Neural crest cell (in vitro differentiated cells): ENCODE data around the gene MAP3K8. TPM values are rescaled to one million over a fixed set of nuclear protein-coding genes. Genes with fewer than 3 reads are reported as not detected.

ENCODE experiments used
- DNase-seq: peaks from one replicate; pipeline ENCODE4 v3.0.0; 2021; ENCODE audit warnings: low read depth, mixed read lengths, low spot score
- H3K27ac Mint-ChIP-seq: one replicate; pipeline ENCODE4 v1.8.0; 2021; ENCODE audit warnings: mild to moderate bottlenecking, mixed read lengths; ENCODE audit not compliant: unreplicated experiment
- H3K27me3 Mint-ChIP-seq: 2 replicates; pipeline ENCODE4 v1.8.0; 2021; ENCODE audit warnings: low read depth, mild to moderate bottlenecking, mixed read lengths
- H3K36me3 Mint-ChIP-seq: 2 replicates; pipeline ENCODE4 v1.8.0; 2021; ENCODE audit warnings: low read depth, mild to moderate bottlenecking, mixed read lengths
- H3K4me1 Mint-ChIP-seq: 2 replicates; pipeline ENCODE4 v1.8.0; 2021; ENCODE audit warnings: mixed read lengths
- H3K4me3 Mint-ChIP-seq: one replicate; pipeline ENCODE4 v1.8.0; 2021; ENCODE audit warnings: mild to moderate bottlenecking, mixed read lengths
- H3K9me3 Mint-ChIP-seq: 2 replicates; pipeline ENCODE4 v1.8.0; 2021; ENCODE audit warnings: mixed read lengths
- total RNA-seq: library from RNA; stranded (reverse); gene quantifications from 2 replicates; pipeline ENCODE4 v1.2.1, GENCODE V29; 2021
- TF ChIP-seq, protein P1 (sequence below): fragments of 200-600 bp; sonication (generic); conservative IDR thresholded peaks from 2 replicates; pipeline ENCODE4 v1.5.0; 2021; ENCODE audit warnings: antibody characterized with exemption, mild to moderate bottlenecking

MAP3K8 gene
- total RNA-seq, 1 donor from 2014 or later, result 1.4 TPM

DNA sequence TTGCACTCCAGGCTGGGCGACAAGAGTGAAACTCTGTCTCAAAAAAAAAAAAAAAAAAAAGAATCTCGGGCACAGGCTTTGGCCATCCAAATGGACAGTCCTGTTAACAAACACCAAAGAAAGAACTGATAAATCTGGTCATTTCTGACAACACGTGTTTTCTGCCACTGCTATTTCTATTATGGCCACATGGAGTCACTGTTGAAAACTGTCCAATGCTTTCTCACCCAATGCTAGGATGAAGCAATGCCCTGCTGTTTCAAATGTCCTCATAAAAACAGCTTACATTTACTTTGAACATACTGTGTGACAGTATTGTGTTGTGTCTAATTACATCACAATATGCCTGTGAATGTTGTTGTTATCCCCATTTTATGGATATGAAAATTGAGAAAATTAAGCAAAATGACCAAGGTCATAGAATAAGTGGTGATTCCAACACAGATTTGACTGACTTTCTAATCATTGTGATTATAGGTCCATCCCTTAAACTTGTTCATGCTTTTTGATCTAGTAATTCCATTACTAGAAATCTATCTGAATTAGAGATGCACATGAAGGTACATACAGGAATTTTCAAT, 19.9 kb upstream of the MAP3K8 start:
- no peak overlapping the region for H3K27ac Mint-ChIP-seq
- no peaks in the 10 kb centered on the region for H3K36me3 Mint-ChIP-seq
- no peak for DNase-seq
- no peak overlapping the region for H3K4me3 Mint-ChIP-seq
- H3K4me1 Mint-ChIP-seq, result peaks cover 5% of the 10 kb centered on the region
- H3K9me3 Mint-ChIP-seq, result no peaks in the 10 kb centered on the region
- TF ChIP-seq, protein P1, sequence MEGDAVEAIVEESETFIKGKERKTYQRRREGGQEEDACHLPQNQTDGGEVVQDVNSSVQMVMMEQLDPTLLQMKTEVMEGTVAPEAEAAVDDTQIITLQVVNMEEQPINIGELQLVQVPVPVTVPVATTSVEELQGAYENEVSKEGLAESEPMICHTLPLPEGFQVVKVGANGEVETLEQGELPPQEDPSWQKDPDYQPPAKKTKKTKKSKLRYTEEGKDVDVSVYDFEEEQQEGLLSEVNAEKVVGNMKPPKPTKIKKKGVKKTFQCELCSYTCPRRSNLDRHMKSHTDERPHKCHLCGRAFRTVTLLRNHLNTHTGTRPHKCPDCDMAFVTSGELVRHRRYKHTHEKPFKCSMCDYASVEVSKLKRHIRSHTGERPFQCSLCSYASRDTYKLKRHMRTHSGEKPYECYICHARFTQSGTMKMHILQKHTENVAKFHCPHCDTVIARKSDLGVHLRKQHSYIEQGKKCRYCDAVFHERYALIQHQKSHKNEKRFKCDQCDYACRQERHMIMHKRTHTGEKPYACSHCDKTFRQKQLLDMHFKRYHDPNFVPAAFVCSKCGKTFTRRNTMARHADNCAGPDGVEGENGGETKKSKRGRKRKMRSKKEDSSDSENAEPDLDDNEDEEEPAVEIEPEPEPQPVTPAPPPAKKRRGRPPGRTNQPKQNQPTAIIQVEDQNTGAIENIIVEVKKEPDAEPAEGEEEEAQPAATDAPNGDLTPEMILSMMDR, result peak; percentile 77
- no peaks in the 10 kb centered on the region for H3K27me3 Mint-ChIP-seq

DNA sequence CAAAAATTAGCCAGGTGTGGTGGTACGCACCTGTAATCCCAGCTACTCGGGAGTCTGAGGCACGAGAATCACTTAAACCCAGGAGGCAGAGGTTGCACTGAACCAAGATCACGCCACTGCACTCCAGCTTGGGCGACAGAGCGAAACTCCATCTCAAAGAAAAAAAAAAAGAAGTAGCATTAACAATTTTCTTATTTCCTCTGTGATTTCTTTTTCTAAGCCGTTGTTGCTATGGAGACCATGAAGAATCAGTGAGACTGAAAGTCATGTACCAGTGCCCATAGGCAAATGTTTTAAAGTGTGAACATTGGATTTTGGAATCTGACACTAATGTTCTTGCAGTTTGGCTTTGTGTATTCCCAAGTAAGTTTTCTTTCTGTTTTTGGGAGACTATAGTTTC, 18.4 kb upstream of the MAP3K8 start:
- no peaks in the 10 kb centered on the region for H3K27me3 Mint-ChIP-seq
- no peak overlapping the region for H3K4me3 Mint-ChIP-seq
- peaks cover 5% of the 10 kb centered on the region for H3K4me1 Mint-ChIP-seq
- H3K36me3 Mint-ChIP-seq, result no peaks in the 10 kb centered on the region
- no peak overlapping the region for H3K27ac Mint-ChIP-seq
- no peak for DNase-seq
- TF ChIP-seq, protein P1, result no peak
- no peaks in the 10 kb centered on the region for H3K9me3 Mint-ChIP-seq

DNA sequence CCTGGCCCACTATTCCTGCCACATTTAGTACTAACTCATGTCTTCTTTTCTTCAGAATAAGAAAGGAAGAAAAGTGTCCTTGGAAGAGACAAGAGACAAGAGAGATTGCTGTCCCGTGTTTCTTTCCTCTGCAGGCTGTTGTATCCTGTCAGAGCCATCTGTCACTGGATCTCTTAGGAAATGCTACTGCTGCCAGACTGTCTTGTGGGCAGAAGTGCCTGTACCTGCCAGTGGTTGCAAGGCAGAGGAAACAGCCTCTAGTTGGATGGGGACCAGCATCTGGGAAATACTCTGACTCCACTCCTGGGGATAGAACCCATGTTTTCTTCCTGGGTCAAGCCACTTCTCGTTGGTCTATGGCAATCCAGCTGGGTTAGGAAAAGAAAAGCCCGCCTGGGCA, 16.7 kb upstream of the MAP3K8 start:
- Mint-ChIP-seq H3K36me3 (no peaks in the 10 kb centered on the region), H3K4me3 (no peak overlapping the region)

DNA sequence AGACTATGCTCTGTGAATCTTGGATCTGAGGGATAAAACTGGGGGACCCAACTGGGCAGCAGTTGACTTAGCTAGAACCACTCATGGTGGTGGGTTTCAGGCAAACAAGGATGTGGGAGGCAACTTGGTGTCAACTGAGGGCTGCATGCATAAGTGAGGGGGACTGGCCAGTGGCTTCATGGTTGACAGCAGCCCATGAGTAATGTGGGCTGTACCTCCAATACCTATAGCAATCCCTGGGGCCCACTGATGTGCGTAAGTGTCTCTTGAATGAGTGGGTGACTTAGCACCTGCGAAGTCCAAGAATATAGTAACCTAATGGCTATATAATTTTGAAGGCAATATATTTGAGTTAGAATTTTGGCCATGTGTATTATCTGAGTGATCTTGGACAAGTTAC, 13.7 kb upstream of the MAP3K8 start:
- Mint-ChIP-seq H3K27me3 (no peaks in the 10 kb centered on the region), H3K36me3 (no peaks in the 10 kb centered on the region), H3K9me3 (no peaks in the 10 kb centered on the region), H3K27ac (no peak overlapping the region), H3K4me1 (peaks cover 21% of the 10 kb centered on the region), H3K4me3 (no peak overlapping the region)
- TF ChIP-seq, protein P1, result no peak
- DNase-seq, result no peak

More for the DNA sequence above, 16.7 kb upstream of the MAP3K8 start:
- no peak overlapping the region for H3K27ac Mint-ChIP-seq
- TF ChIP-seq, protein P1, result no peak
- H3K27me3 Mint-ChIP-seq, result no peaks in the 10 kb centered on the region
- H3K4me1 Mint-ChIP-seq, result peaks cover 11% of the 10 kb centered on the region
- no peaks in the 10 kb centered on the region for H3K9me3 Mint-ChIP-seq
- no peak for DNase-seq

DNA sequence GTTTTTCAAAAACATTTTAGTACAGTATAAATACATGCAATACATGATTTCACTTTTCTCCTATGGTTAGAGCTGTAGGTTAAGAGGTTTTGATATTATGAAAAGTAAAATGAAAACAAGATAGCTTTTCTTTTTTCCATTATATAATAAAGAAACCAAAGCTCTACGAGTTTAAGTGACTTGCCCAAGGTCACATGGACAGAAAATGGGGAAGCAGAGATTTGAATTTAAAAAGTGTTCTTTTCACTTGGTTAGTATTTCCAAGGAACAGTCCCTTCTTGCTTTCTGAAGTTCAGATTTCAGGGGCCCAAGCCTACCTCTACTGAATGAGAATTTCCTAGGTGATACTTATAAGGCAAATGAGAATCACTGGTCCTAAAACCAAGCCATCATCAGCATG, 13.2 kb upstream of the MAP3K8 start:
- H3K27ac Mint-ChIP-seq, result no peak overlapping the region
- DNase-seq, result no peak
- peaks cover 21% of the 10 kb centered on the region for H3K4me1 Mint-ChIP-seq
- H3K4me3 Mint-ChIP-seq, result no peak overlapping the region
- H3K27me3 Mint-ChIP-seq, result no peaks in the 10 kb centered on the region
- TF ChIP-seq, protein P1, result no peak
- H3K36me3 Mint-ChIP-seq, result no peaks in the 10 kb centered on the region
- H3K9me3 Mint-ChIP-seq, result no peaks in the 10 kb centered on the region
